GM12892 (cell line): ENCODE data around the gene TAF13.

Experiments
- POLR2A ChIP-seq: IDR thresholded peaks from 2 replicates; pipeline ENCODE4 v1.6.1; 2011; ENCODE audit warnings: low read depth, low read length, control low read depth
- POLR2AphosphoS5 ChIP-seq: IDR thresholded peaks from 2 replicates; pipeline ENCODE4 v1.6.1; 2011; ENCODE audit warnings: low read depth, low read length, control low read depth
- TAF1 ChIP-seq: IDR thresholded peaks from 2 replicates; pipeline ENCODE4 v1.6.1; 2011; ENCODE audit warnings: low read depth, mild to moderate bottlenecking, control low read depth, low read length, borderline replicate concordance

GRCh38 chr1:109046671-109047070 lies 29.1 kb downstream of the TAF13 start:
- TF ChIP-seq TAF1 (no peak), POLR2A (no peak), POLR2AphosphoS5 (no peak)
